ENCODE results near the gene UBL4A. TPM values are rescaled to one million over a fixed set of nuclear protein-coding genes. Genes with fewer than 3 reads are reported as not detected.

The UBL4A gene
- total and polyA plus RNA-seq, 2 donors from 2014 or later: 26.1 to 35.2 TPM

DNA sequence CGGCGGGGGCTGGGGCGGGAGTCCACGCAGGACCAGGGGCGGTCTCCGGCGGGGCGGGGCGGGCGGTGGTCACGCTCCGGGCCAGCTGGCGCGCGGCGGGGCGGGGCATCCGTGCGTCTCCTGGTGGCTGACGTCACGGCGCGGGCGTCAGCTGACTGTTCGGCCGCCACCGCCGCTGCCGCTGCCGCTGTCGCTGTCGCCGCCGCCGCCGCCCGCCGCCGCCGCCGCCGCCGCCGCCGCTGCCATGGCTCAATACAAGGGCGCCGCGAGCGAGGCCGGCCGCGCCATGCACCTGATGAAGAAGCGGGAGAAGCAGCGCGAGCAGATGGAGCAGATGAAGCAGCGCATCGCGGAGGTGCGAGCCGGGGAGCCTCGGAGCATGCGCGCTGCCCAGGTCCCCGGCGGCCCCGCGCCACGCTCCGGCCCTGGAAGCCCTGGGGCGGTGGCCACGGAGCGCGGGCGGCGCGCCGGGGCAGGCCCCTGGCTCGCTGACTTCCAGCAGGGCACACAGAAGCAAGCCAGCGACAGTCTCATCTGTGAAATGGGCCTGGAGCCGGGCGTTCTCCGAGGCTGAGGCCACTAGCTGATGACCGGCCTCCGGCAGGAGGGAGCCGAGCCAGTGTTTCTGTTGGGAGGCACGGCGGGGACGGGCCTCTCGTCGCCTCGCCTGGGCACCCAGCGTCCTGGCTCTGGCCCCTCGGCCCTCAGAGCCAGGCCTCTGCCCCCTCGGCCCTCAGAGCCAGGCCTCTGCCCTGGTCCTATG lies 42.2 kb downstream of the UBL4A start, which contains the start of gene FAM50A:
Gene FAM50A (plus strand): TSS at position 150 of the 763 bp plus-strand sequence. CDS start 95 bp downstream, at position 245.
- H3K9ac ChIP-seq (ENCODE audit: low read length in 3 of 3): peak within 1 kb of the TSS in 2 of 3 donors; percentile 48 to 55
- intact Hi-C loops (cut with DNase I): no loop called here
- no peaks in the 10 kb centered on the region for H3K27me3 ChIP-seq (ENCODE audit: control insufficient read depth, insufficient read depth, low read length)
- no peaks in the 10 kb centered on the region for H3K9me3 ChIP-seq (ENCODE audit: control insufficient read depth in 2 of 3, insufficient read depth in 1 of 3, low read length in 3 of 3)
- DNase-seq (peak; percentile 66 to 92 (median 80)), FAIRE-seq (no peak)
- peak within 1 kb of the TSS; percentile 53 to 86 for H3K27ac ChIP-seq (ENCODE audit: low read depth in 2 of 2, low read length in 2 of 2)
- H3K4me1 ChIP-seq (ENCODE audit: control insufficient read depth in 2 of 3, insufficient read depth in 2 of 3, low read depth in 1 of 3, low read length in 3 of 3): peaks cover 0 to 10% (median 0%) of the 10 kb centered on the region in 3 donors
- TF ChIP-seq, protein P1, sequence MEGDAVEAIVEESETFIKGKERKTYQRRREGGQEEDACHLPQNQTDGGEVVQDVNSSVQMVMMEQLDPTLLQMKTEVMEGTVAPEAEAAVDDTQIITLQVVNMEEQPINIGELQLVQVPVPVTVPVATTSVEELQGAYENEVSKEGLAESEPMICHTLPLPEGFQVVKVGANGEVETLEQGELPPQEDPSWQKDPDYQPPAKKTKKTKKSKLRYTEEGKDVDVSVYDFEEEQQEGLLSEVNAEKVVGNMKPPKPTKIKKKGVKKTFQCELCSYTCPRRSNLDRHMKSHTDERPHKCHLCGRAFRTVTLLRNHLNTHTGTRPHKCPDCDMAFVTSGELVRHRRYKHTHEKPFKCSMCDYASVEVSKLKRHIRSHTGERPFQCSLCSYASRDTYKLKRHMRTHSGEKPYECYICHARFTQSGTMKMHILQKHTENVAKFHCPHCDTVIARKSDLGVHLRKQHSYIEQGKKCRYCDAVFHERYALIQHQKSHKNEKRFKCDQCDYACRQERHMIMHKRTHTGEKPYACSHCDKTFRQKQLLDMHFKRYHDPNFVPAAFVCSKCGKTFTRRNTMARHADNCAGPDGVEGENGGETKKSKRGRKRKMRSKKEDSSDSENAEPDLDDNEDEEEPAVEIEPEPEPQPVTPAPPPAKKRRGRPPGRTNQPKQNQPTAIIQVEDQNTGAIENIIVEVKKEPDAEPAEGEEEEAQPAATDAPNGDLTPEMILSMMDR (IDR thresholded peaks at IDR 0.05; ENCODE audit: borderline replicate concordance, extremely low read depth, insufficient read depth): no peak
- H3K4me3 ChIP-seq (ENCODE audit: low read length in 3 of 3): peak within 1 kb of the TSS in 2 of 3 donors; percentile 48 to 55
- H3K36me3 ChIP-seq (ENCODE audit: control insufficient read depth in 2 of 3, insufficient read depth in 3 of 3, low read length in 3 of 3): peaks cover 0 to 12% (median 7%) of the 10 kb centered on the region in 3 donors

- FAIRE-seq (no peak), DNase-seq (peak in 3 of 5 donors; percentile 16 to 65 (median 53))
- Histone ChIP-seq H3K27me3 (ENCODE audit: control insufficient read depth, insufficient read depth, low read length) (no peaks in the 10 kb centered on the region), H3K27ac (ENCODE audit: low read depth in 2 of 2, low read length in 2 of 2) (peak overlapping the region; percentile 53 to 86), H3K4me3 (ENCODE audit: low read length in 3 of 3) (peak overlapping the region in 1 of 3 donors; percentile 25), H3K36me3 (ENCODE audit: control insufficient read depth in 2 of 3, insufficient read depth in 3 of 3, low read length in 3 of 3) (peaks cover 0 to 7% (median 4%) of the 10 kb centered on the region in 3 donors), H3K9me3 (ENCODE audit: control insufficient read depth in 2 of 3, insufficient read depth in 1 of 3, low read length in 3 of 3) (no peaks in the 10 kb centered on the region), H3K4me1 (ENCODE audit: control insufficient read depth in 2 of 3, insufficient read depth in 2 of 3, low read depth in 1 of 3, low read length in 3 of 3) (peaks cover 0 to 13% (median 0%) of the 10 kb centered on the region in 3 donors), H3K9ac (ENCODE audit: low read length in 3 of 3) (peak overlapping the region in 2 of 3 donors; percentile 16 to 51)
- TF ChIP-seq, protein P1 (IDR thresholded peaks at IDR 0.05; ENCODE audit: borderline replicate concordance, extremely low read depth, insufficient read depth): no peak
- intact Hi-C loops (cut with DNase I): no loop called here
Measured at GRCh38 chrX:154443479-154443910, 42.9 kb downstream of the UBL4A start.

- intact Hi-C loops (cut with DNase I): no loop called here
- Histone ChIP-seq H3K27ac (ENCODE audit: low read depth in 2 of 2, low read length in 2 of 2) (no peak overlapping the region), H3K36me3 (ENCODE audit: control insufficient read depth in 2 of 3, insufficient read depth in 3 of 3, low read length in 3 of 3) (peaks cover 0 to 7% (median 3%) of the 10 kb centered on the region in 3 donors), H3K9me3 (ENCODE audit: control insufficient read depth in 2 of 3, insufficient read depth in 1 of 3, low read length in 3 of 3) (no peaks in the 10 kb centered on the region), H3K9ac (ENCODE audit: low read length in 3 of 3) (no peak overlapping the region), H3K4me1 (ENCODE audit: control insufficient read depth in 2 of 3, insufficient read depth in 2 of 3, low read depth in 1 of 3, low read length in 3 of 3) (peaks cover 0 to 20% (median 3%) of the 10 kb centered on the region in 3 donors), H3K27me3 (ENCODE audit: control insufficient read depth, insufficient read depth, low read length) (no peaks in the 10 kb centered on the region), H3K4me3 (ENCODE audit: low read length in 3 of 3) (no peak overlapping the region)
- DNase-seq (peak in 1 of 5 donors; percentile 69), FAIRE-seq (no peak)
- TF ChIP-seq, protein P1 (IDR thresholded peaks at IDR 0.05; ENCODE audit: borderline replicate concordance, extremely low read depth, insufficient read depth): no peak
Measured at GRCh38 chrX:154441984-154442707, 44.3 kb downstream of the UBL4A start.
